Sigmoid colon (tissue), 7 donors: ENCODE results near the gene PRDM11. TPM values are rescaled to one million over a fixed set of nuclear protein-coding genes. Genes with fewer than 3 reads are reported as not detected.

Source experiments
- DNase-seq: peaks from one replicate; pipeline ENCODE4 v3.0.0-alpha.2; 2019
- H3K27ac ChIP-seq, 4 donors: fragments of 200-600 bp; sonication (generic); one replicate each; pipeline ENCODE4 v1.5.1; 2016 to 2019; ENCODE audit warnings: mild to moderate bottlenecking in 1 of 4
- H3K27me3 ChIP-seq, 3 donors: fragments of 200-600 bp; sonication (generic); one replicate each; pipeline ENCODE4 v1.5.1; 2019; ENCODE audit warnings: mild to moderate bottlenecking in 1 of 3
- H3K36me3 ChIP-seq, 4 donors: fragments of 200-600 bp; sonication (generic); one replicate each; pipeline ENCODE4 v1.5.1; 2016 to 2019
- H3K4me1 ChIP-seq, 4 donors: fragments of 200-600 bp; sonication (generic); one replicate each; pipeline ENCODE4 v1.5.1; 2017 to 2019
- H3K4me3 ChIP-seq, 4 donors: fragments of 200-600 bp; sonication (generic); one replicate each; pipeline ENCODE4 v1.5.1; 2017 to 2019; ENCODE audit warnings: mild to moderate bottlenecking in 2 of 4, moderate library complexity in 1 of 4
- H3K9me3 ChIP-seq, 4 donors: fragments of 200-600 bp in 3 of 4; sonication (generic) in 3 of 4; one replicate each; pipeline versions ENCODE4 v1.5.1 to v1.6.1; 2013 to 2019
- EP300 ChIP-seq, 4 donors: sonication (generic); formaldehyde crosslinking; IDR thresholded peaks; one replicate each; pipeline ENCODE4 v1.6.1; 2017; ENCODE audit warnings: antibody characterized with exemption in 4 of 4
- POLR2A ChIP-seq, 2 donors: fragments of 450-650 bp; IDR thresholded peaks; one replicate each; pipeline ENCODE4 v1.6.1; 2016; ENCODE audit warnings: antibody characterized with exemption in 2 of 2, mild to moderate bottlenecking in 2 of 2, moderate library complexity in 2 of 2
- POLR2AphosphoS5 ChIP-seq, 4 donors: sonication (generic); formaldehyde crosslinking; IDR thresholded peaks; one replicate each; pipeline ENCODE4 v1.6.1; 2017; ENCODE audit warnings: antibody characterized with exemption in 4 of 4
- WGBS, 2 donors: extraction: QIAGEN DNeasy Blood & Tissue Kit; methylation state at CpG; one replicate each; pipeline ENCODE4 v1.1.7; 2013; 5-methylcytosine and 5-hydroxymethylcytosine counted together
- intact Hi-C: fragments of 100-400 bp; cut with DNase I; formaldehyde crosslinking; loops from one replicate; pipeline ENCODE4 v1.15.1; 2023
- polyA plus RNA-seq, 3 donors: library from polyadenylated mRNA; stranded (reverse); fragments of 200-250 nt; gene quantifications; one replicate each; pipeline ENCODE4 v1.2.3, GENCODE V29; 2013
- total RNA-seq, 4 donors: library from RNA; depleted of rRNA; stranded (reverse); fragments of >200 nt; gene quantifications; one replicate each; pipeline ENCODE4 v1.1.0, GENCODE V29; 2016
- TF ChIP-seq, protein P1 (sequence below), 4 experiments: fragments of 450-650 bp in 3 of 4; fragments of 200-600 bp in 1 of 4; IDR thresholded peaks; one replicate each; pipeline ENCODE4 v1.5.1; 2016 to 2019; ENCODE audit warnings: antibody characterized with exemption in 4 of 4, mild to moderate bottlenecking in 3 of 4, moderate library complexity in 2 of 4
- donor health status: healthy with polysubstance abuse.
- donor health status: Bipolar disorder and iron deficiency.
- donor health status: healthy.

Gene PRDM11
- total and polyA plus RNA-seq, 7 donors, result 0.92 to 23.2 (median 12.7) TPM

DNA sequence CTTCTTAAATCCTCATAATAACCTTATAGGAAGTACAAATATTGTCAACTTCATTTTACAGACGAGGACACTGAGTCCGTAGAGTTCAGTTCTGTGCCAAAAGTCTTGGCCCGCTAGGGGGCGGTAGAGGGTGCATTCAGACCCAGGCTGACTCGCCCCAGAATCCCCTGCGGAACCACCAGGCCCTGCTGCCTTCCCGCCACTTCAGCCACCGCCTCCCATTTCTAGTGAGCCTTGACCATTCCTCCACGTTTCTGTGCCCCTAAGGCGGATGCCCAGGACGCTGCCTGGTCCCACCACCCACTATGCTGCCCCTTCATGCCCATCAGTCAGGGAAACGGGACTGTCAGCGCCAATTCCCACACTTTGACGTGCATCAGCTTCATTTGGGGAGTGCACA, 120.6 kb downstream of the PRDM11 start:
- Histone ChIP-seq H3K27ac (no peak overlapping the region), H3K4me3 (no peak overlapping the region), H3K9me3 (no peaks in the 10 kb centered on the region), H3K4me1 (no peaks in the 10 kb centered on the region), H3K27me3 (peaks cover 0 to 28% (median 9%) of the 10 kb centered on the region in 3 donors), H3K36me3 (no peaks in the 10 kb centered on the region)
- DNase-seq, result no peak
- no peak for TF ChIP-seq POLR2A (IDR thresholded peaks at IDR 0.05)
- TF ChIP-seq, protein P1, sequence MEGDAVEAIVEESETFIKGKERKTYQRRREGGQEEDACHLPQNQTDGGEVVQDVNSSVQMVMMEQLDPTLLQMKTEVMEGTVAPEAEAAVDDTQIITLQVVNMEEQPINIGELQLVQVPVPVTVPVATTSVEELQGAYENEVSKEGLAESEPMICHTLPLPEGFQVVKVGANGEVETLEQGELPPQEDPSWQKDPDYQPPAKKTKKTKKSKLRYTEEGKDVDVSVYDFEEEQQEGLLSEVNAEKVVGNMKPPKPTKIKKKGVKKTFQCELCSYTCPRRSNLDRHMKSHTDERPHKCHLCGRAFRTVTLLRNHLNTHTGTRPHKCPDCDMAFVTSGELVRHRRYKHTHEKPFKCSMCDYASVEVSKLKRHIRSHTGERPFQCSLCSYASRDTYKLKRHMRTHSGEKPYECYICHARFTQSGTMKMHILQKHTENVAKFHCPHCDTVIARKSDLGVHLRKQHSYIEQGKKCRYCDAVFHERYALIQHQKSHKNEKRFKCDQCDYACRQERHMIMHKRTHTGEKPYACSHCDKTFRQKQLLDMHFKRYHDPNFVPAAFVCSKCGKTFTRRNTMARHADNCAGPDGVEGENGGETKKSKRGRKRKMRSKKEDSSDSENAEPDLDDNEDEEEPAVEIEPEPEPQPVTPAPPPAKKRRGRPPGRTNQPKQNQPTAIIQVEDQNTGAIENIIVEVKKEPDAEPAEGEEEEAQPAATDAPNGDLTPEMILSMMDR (IDR thresholded peaks at IDR 0.05), result peak in 1 of 4 experiments; percentile 22
- WGBS, 2 donors, result 36 to 62% methylated on average over 14 of the region's 14 CpGs
- intact Hi-C loops, result no loop called here

DNA sequence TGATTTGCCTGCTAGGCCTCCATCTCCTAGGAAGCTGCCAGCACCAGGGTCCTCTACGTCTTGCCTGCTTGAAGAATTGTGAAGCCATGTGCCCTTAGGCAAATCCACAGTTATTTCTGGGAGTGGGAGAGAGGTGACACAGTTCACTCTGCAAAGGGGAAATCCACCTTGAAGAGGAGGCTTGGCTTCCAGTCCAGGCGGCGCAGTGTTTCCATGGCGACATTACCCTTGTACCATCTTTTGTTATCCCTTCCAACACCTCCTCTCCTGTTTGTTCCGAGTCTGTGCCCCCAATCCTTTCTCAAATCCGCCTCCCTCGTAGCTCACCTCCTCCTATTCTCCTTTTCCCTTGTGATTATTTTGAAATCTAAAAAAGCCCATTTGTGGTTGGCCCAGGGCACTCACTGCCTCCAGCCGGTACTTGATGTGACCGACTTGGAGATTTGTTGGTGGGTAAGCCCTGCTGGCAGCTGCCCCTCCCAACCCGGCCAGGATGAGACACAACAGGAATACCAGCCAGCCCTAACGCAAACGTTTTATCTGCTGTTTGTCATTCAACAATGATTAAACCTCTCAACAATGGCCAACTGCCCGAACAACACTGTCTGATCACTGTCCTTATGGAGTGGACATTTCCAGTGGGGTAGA, 121.3 kb downstream of the PRDM11 start:
- Histone ChIP-seq H3K4me3 (no peak overlapping the region), H3K27me3 (peaks cover 0 to 22% (median 9%) of the 10 kb centered on the region in 3 donors), H3K4me1 (no peaks in the 10 kb centered on the region), H3K27ac (no peak overlapping the region), H3K36me3 (no peaks in the 10 kb centered on the region), H3K9me3 (no peaks in the 10 kb centered on the region)
- DNase-seq, result no peak
- intact Hi-C loops, result no loop called here
- TF ChIP-seq POLR2A (IDR thresholded peaks at IDR 0.05), result no peak
- TF ChIP-seq, protein P1 (IDR thresholded peaks at IDR 0.05), result no peak
- no peak for TF ChIP-seq EP300 (IDR thresholded peaks at IDR 0.05)
- TF ChIP-seq POLR2AphosphoS5 (IDR thresholded peaks at IDR 0.05), result no peak
- 54 to 73% methylated on average over 13 of the region's 13 CpGs for WGBS, 2 donors

DNA sequence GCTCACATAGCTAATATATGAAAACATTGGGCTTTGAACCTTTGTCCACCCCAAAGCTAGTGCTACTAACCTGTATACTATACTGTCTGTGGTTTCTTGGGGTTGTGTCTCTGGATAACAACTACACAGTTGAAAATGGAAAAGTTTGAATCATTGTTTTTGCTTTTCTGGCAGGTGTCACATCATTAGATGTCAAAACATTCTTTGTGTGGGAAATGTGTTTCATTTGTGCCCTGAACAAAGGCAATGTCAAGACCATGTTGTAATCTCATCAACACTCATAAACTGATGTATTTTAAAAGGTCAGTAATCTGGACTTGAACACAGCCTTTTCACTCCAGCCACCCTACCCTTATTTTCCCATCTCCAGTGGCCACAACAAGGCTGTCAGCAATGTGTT, 123.2 kb downstream of the PRDM11 start:
- Histone ChIP-seq H3K9me3 (no peaks in the 10 kb centered on the region), H3K27ac (no peak overlapping the region), H3K27me3 (peaks cover 0 to 18% (median 0%) of the 10 kb centered on the region in 3 donors), H3K36me3 (no peaks in the 10 kb centered on the region), H3K4me1 (no peaks in the 10 kb centered on the region), H3K4me3 (no peak overlapping the region)
- TF ChIP-seq POLR2AphosphoS5 (IDR thresholded peaks at IDR 0.05), result no peak
- TF ChIP-seq, protein P1 (IDR thresholded peaks at IDR 0.05), result no peak
- no peak for TF ChIP-seq POLR2A (IDR thresholded peaks at IDR 0.05)
- TF ChIP-seq EP300 (IDR thresholded peaks at IDR 0.05), result no peak
- intact Hi-C loops, result no loop called here
- DNase-seq, result no peak

DNA sequence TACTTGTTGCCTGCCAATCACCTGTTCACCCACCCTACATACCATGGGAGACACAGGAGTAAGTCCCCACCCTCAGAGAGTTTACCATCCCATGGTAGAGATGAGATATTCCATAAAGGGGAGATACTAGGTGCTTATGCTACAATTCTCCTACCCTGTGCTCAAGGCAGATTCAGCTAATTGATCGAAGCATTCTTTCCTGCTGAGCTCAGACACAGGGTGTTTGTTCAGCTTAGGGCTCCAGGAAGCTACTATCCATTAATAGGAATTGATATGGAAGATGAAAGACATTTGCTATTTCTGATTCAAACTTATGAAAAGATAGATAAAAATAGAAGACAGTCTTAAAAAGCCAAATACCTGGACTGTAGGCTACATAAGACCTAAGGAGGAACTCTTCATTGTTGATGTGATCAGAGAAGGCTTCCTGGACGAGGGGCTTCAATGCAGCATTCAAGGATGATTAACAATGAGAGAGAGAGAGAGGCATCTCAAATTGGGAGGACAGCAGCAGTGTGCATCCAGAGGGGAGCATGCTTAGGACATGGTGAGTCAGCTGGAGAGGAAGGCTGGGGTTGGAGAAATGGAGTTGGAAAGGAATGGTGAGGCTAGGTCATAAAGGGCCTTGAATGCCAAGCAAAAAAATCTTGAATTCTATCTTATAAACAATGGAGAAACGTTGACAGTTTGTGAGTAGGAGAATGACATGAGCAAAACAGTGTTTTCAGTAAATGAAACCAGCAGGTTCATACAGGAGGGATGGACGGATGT, 124.7 kb downstream of the PRDM11 start:
- H3K36me3 ChIP-seq, result no peaks in the 10 kb centered on the region
- DNase-seq, result no peak
- no peaks in the 10 kb centered on the region for H3K9me3 ChIP-seq
- H3K27me3 ChIP-seq, result peaks cover 0 to 10% (median 0%) of the 10 kb centered on the region in 3 donors
- no peak overlapping the region for H3K27ac ChIP-seq
- no peaks in the 10 kb centered on the region for H3K4me1 ChIP-seq
- no peak for TF ChIP-seq POLR2AphosphoS5 (IDR thresholded peaks at IDR 0.05)
- TF ChIP-seq, protein P1 (IDR thresholded peaks at IDR 0.05), result no peak
- no peak for TF ChIP-seq EP300 (IDR thresholded peaks at IDR 0.05)
- no peak for TF ChIP-seq POLR2A (IDR thresholded peaks at IDR 0.05)
- no peak overlapping the region for H3K4me3 ChIP-seq
- intact Hi-C loops, result no loop called here
- 73 to 76% methylated on average over 4 of the region's 4 CpGs for WGBS, 2 donors
